Muscle of arm (tissue), 12 donors: ENCODE data around the gene CCDC73. TPM values are rescaled to one million over a fixed set of nuclear protein-coding genes. Genes with fewer than 3 reads are reported as not detected.
"Not testable (repeated sequence)": the region's sequence is repeated elsewhere in the genome, so short reads cannot be mapped to it uniquely, and the experiment has no call there.

Experiments
- DNase-seq: peaks from one replicate; pipeline ENCODE4 v3.0.0-alpha.2; 2013
- polyA plus RNA-seq, 12 donors: library from polyadenylated mRNA; unstranded; fragments of 120-200 nt; gene quantifications; one replicate each; pipeline ENCODE4 v1.2.1, GENCODE V29; 2013; ENCODE audit not compliant: insufficient read length in 12 of 12

The CCDC73 gene
- polyA plus RNA-seq, 12 donors = 0.04 to 1.3 (median 0.08) TPM; not detected in 5

DNA sequence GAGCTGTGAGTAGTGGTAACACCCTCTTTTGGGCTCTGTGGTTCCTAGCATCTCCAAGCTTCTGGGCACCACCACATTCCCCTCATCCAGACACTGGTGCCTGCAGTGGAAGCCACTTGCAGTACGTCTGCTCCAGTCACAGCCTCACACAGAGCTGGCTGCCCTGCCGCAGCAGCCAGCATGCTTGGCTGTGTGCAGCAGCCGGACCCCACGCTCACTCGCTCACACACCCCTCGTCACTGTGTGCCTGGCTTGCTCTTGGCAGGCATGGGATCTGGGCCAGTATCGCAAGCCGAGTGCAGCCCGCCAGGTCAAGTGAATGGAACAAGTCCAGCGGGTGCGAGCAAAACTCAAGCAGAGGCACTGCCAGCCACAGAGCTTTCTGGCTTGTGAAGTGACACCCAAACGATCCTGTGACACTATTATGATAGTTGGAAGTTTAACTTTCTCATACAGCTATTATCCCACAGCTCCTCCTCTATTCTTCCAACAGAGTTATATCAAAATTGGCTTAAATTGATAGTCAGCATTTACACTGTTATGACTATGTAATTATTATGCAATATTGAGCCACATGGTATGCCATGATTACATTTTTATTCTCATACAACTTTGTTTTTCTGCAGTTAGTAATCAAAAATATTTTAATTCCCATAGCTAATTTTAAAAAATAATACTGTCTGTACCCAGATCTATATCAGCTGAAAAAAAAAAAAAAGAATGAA is 89.0 kb downstream of the CCDC73 start:
- no peak for DNase-seq

DNA sequence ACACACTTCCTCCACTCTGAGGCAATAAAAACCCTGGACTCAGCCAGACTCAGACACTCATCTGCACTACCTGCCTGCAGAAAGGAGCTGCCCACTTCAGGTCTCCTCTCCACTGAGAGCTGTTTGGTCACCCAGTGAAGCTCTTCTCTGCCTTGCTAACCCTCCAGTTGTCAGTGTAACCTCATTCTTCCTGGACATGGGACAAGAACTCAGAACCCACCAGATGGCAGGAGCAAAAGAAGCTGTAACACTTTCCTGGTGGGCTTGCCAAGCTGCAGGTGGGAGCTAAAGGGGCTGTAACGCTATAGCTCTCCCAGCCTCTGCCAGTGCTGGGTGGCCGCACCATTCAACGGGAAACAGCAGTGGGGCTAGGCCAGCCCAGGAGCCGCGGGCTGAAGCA is 89.7 kb downstream of the CCDC73 start:
- no peak for DNase-seq

DNA sequence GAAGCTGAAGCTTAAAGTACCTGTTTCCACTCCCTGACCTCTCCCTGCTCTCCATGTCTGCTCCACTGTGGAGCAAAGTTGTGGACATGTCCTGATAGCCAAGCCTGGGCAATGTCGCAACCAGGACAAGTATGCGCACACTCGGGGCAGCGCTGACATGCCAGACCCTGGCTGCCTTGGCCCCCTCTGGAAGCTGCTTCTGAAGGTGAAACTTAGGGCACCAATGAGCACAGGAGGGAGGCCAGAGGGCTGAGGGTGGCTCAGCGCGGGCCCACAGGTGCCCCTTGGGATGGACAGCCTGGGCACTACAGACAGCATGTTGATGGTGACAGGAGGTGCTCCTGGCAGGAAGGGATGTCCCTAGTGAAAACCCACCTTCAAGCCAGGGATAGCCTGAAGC is 90.2 kb downstream of the CCDC73 start:
- DNase-seq = no peak

DNA sequence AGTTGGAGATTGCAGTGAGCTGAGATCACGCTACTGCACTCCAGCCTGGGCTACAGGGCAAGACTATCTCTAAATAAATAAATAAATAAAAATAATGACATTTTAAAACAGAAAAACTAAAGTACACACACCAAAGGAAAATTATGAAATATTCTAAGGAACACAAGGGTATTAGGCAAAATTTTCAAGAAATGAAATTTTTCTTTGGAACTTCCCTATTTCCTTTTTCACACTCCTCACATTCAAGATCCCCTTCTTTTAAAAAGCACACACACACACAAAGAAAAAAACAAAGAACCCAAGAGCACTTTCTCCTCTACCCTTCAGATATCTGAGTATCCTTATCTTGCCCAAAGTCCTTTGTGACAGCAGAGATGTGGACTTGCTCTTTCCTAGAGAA is 92.8 kb downstream of the CCDC73 start:
- DNase-seq = no peak

DNA sequence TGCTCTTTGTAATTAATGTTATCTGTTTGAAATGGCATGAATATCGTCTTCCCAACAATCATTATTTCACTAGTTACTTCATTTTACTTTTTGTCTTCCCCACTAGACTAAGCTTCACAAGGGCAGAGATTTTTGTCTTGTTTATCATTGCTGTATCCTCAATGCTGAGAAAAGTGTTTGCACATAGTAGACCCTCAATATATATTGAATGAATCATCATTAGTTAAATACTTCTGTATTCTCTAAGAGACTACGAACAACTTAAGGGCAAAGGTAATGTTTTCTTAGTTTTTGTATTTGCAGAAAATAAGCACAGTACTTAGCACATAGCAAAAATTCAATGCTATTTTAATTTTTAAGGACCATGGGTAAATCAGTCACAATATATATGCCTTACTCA is 95.9 kb downstream of the CCDC73 start:
- DNase-seq = no peak

DNA sequence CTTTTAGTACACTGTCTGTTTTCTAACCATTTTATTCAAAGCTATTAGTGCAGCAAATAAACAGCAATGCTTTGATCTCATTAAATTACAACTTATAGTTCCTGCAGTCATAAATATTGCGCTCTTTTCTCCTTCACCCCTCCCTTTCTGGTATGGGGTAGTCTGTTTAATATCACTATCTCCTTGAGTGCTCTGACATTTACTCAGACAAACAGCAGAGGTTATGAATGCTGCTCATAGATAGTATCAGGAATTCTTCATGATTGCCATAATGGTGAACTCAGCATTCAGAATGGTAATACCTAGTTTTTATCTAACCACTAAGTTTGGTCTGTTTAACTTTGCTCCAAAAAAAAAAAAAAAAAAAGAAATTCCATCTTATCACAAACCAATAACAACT is 123.4 kb downstream of the CCDC73 start:
- no peak for DNase-seq

DNA sequence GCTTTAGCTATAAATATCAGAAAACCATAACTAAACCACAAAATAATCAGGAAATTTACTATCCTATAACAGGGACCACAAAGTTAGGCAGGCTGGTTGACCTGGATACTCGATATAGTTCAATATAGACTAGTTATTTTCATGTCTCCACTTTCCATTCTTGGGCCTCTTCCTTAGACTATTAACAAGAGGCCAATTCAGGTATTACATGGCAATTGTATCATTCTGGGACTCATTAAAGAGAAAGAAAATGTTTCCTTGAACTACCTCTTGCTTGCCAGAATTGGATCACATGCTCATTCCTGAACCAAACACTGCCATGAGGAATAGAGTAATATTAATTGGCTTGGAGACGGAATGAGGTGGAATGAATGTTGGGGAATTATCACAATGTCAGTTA is 134.8 kb downstream of the CCDC73 start:
- no peak for DNase-seq

DNA sequence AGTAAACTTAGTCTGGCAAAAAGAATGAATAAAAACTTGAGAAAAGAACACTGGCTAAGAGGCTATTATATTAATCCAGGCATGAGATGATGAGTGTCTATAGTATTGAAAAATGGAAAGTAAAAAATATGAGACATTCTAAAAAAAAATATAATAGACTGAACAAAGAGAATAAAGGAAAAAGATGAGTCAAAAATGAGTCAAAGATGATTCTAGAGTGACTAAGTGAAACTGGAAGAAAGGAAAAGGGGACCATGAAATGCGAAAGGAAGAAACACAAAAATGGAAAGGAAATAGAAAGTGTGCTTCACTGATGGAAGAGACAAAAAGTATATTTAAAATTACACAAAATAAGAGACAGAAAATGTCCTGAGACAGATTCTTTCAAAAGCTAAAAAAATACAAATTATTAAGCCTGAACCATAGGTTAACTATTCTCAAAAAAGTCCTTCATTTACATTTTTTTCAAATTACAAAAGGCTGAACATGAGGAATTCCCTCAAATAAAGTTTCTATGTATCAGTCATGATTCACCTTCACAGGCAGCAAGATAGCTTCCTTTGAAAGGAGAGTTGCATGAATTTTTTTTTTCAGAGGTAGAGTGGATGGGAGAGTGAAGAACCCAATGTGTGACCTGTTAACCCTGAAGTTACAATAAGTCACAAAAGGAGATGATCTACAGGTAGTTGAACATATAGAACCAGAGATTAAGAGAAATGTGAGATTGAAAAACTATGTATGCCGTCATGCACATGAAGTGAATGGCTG is 135.6 kb downstream of the CCDC73 start:
- DNase-seq = no peak

DNA sequence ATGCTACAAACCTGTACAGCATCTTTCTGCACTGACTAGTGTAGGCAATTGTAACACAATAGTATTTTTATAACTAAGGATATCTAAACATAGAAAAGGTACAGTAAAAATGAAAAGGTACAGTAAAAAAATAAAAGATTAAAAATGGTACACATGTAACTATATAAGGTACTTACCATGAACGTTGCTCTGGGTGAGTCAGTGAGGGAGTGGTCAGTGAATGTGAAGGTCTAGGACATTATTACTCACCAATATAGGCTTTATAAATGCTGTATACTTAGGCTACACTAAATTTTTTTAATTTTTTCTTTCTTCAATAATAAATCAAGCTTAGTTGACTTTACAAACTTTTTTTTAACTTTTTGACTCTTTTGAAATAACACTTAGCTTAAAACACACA is 150.9 kb downstream of the CCDC73 start:
- no peak for DNase-seq

DNA sequence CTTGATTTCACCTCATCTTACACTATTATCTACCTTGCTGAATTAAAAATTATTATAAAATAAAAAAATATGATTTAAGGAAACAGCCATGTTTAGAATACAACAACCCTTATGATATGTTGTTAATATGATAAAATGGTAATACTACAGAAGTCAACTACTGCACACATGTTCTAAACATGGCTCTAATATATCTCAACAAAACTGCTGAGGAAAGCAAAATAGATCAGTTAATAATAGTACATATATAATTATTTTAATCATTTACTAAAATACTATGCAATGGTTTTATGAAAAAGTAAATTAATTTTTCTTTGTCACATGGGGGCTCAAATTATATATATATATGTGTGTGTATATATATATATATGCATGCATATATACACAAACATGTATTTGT is 153.1 kb downstream of the CCDC73 start:
- DNase-seq = no peak

DNA sequence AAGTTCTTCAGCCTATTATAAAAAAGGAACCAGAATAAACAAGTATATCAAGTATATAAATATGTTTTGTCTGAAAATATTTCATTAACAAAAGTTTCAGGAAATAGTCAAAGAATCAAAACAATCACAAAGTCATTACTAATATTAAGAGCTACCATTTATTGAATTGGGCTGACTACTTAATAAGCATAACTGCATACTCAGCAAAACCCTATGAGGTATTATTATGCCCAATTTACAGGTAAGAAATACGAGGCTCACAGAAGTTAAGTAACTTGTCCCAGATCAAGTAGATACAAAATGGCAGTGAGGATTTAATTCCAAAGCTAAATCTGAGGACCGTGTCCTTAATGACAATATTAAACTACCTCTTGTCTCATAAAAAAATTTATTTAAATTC is 158.6 kb downstream of the CCDC73 start:
- no peak for DNase-seq

DNA sequence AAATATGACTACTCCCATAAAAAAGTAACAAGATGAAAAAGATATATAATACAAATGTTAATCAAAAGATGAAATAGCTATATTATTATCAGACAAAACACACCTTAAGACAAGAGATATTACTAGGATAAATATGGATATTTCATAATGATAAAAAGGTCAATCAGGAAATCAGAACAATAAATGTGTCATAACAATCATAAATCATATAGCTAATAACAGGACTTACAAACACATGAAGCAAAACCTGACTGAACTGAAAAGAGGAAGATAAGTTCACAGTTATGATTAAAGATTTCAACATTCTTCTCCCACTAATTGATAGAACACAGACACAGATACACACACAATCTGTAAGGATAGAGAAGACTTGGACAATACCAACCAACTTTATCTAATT is 163.6 kb downstream of the CCDC73 start:
- DNase-seq = no peak

DNA sequence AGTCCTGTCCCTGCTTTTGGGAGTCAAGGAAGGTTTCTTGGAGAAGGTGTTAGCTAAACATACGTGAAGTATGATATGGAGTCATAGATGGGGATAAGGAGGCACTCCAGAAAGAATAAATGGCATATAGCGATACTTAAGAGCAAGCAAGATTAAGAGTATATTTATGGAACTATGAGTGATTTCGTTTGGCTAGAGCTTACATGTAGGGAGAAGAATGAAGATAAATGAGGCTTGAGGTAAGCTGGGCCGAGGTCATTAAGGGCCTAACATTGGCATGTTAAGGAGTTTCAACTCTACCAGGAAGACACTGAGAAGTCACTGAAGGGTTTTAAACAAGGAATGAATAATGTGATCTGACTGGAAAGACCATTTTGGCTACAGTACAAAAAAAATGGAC is 177.6 kb downstream of the CCDC73 start:
- DNase-seq = no peak

DNA sequence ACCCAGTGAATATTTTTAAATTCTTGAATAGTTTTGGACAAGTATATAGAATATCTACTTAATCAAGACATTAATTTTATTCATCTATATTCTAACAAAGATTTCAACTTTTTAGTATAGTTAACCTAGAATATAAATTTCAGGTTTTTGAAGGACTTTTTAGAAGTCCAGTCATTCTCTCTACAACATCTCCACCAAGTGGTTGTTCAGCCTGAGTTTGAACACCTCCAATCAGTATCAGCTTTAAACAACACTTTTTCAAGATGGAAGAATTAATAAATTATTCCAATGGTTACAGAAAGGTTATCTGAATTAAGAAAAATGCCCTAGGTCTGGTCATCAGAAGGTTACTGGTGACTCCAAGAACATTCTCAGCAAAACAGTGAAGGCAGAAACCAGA is 179.0 kb downstream of the CCDC73 start:
- DNase-seq = no peak

DNA sequence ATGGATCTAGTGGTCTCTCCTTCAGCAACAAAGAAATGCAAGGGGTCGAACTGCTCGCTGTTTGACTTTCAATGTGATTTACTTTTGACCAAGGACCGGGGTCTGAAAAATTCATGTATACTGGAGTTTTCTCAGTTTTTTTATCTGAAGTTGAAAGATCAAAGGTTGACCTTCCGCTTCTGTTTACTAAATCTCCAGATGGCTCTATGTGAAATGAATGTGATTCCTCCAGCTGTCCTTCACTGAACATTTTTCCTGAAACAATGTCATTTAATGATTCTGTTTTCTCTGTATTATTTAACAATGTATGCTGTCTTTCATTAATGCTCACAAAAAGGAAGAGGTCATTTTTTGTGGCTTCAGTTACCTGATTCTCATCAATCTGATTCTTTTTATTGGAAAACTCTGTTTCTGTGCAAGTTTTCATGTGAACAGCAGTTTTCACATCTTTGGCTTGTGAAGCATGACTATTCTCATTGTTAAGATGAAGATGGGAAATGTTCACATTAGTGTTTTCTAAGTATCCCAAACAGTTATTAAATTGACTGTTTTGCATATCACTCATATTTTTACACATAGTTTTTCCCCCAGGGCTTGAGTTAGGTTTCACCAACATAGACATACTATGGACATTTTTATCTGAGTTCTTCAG is 180.8 kb downstream of the CCDC73 start:
- DNase-seq = no peak

DNA sequence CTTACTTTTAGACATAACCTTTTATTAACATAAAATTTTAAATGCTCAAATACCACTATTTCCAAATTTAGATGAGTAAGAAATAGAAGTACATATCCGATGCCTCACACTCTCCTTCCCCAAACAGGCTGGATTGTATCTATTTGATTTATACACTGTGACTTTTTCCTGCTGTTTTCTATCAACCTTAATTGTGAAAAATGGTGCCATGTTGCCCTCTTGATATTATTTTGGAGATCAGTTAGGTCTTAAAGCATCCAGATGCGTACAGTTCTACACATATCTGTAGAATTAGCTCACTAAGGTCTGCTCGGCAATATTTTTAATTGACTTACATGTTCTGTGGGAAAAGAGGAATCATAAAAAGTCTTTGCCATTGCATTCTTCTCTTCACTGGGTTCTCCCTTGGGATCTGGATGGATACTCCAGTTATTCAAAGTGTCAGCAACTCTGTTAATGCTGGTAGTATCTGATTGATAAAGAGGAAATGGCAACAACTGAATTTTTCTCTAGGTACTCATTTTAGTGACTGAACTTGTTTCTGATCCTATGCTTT is 183.6 kb downstream of the CCDC73 start:
- no peak for DNase-seq

DNA sequence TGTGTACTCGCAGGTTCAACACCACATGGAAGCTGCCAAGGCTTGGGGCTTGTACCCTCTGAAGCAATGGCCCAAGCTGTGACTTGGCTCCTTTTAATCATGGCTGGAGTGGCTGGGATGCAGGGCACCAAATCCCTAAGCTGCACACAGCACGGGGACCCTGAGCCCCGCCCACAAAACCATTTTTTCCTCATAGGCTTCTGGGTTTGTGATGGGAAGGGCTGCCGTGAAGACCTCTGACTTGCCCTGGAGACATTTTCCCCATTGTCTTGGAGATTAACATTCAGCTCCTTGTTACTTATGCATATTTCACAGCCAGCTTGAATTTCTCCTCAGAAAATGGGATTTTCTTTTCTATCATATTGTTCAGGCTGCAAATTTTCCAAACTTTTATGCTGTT is 185.6 kb downstream of the CCDC73 start:
- DNase-seq = not testable (repeated sequence)

DNA sequence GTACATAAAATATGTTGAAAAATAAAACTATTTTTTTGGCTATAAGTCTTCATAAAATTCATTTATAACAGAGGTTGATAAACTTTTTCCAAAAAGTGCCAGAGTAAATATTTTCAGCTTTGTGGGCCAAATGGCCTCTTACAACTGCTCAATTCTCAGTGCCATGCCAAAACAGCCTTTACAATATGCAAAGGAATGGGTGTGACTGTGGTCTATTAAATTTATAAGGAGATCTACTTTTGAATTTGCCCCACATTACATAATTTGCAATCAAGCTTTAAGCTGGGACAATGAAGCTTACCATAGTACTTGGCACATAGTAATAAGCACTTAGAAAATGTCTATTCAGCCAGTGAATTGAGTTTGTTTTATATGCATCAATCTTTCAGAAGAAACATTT is 188.2 kb downstream of the CCDC73 start:
- DNase-seq = no peak

DNA sequence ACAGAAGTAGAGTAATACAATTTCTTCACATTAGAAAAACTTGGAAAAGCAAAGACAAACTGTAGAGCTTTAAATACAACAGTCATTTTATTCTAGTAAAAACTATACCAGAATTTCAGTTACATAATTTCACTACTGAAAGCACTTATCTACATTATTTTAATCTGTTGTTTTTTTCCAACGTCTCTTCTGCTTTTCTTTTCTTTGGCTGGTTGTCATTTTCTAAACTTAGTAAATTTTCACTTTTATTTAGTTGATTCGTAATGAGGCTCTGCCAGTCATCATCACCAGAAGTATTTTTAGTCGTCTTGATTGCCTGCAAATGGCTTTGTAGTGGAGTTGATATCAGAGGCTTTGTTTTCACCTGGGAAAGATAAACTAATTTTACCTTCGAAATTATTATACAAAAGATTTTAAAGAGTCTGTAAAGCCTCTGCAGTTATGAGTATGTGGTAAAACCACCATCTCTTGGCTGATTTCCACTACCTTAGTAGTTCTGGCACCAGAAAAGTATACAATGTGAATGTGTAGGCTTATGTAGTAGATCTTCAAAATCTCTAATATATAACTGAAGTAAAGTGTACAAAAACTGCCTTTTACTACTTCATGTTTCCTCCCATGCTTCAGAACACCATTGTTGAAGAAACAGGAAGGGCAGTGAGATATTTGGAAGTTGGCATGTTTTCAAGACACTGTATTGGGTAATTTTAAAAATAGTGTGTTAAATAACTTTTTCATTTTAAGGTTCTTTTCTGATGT is 191.6 kb downstream of the CCDC73 start:
- DNase-seq = no peak

DNA sequence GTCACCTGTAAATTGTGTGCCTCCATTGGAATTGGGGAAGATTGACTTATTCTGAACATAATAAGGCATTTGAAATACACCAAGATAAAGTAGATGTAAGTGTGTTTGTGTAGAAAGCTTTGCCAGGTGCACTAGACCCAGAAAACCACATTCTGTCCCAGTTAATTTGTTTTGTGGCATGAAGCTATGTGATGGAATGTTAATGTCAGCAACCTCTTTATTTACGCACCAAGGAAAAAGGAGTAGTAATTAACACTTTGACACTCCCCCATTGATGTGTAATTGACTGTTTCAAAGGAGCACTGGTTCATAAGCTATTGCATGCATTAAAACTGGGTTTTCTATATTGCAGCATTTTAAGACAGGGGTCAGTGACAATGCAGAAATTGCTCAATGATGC is 196.5 kb downstream of the CCDC73 start:
- DNase-seq = no peak

DNA sequence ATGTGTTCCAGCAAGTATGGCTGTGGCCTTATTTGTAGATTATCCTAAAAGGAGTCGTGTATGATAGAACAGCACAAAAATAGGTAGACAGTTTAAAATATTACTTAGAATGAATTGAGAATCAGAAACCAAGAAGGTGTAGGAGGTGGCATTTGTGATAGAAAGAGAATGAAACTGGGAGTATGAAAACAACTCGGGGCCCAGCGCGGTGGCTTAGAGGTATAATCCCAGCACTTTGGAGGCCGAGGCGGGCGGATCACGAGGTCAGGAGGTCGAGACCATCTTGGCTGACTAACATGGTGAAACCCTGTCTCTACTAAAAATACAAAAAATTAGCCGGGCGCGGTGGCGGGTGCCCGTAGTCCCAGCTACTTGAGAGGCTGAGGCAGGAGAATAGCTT is 198.3 kb downstream of the CCDC73 start:
- DNase-seq = not testable (repeated sequence)

DNA sequence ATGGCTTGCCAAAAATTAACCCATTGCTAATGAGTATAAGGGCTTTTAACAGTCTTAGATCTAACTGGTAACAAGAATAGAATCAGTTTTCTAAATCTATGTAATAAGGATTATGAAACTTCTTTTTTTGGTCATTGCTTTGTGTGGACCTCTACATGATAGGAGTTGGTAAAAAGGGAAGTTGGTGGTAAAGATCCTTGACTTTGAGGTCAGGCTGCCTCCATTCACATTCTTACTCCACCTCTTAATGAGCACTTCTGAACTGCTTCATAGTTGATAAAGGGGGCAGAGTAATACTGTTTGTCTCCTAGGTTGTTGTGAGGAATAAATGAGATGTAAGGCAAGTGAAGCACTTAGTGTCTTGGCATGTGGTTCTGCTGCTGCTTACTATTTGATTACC is 200.2 kb downstream of the CCDC73 start:
- DNase-seq = no peak
